Naive thymus-derived CD8-positive, alpha-beta T cell (primary cell): ENCODE measurements around the gene ASMT. TPM values are rescaled to one million over a fixed set of nuclear protein-coding genes. Genes with fewer than 3 reads are reported as not detected.

ENCODE experiments used
- ATAC-seq, 2 donors: fragments of 150-1000 bp; cut with Tn5 transposase in 1 of 2; sonication (Bioruptor Pico), chemical (Tn5 transposase) in 1 of 2; 1 replicate in 1 of 2; 2 replicates in 1 of 2; pipeline ENCODE4 v1.10.0; 2021; ENCODE audit warnings: mild to moderate bottlenecking in 2 of 2, moderate library complexity in 2 of 2
- POLR2A ChIA-PET: fragments of 350-600 bp; sonication (Branson Sonifier 250); formaldehyde crosslinking; loops from one replicate; lab custom pipeline; 2021; ENCODE audit warnings: antibody characterized with exemption; lab: Charles Lee
- DNase-seq, 10 donors: peaks; one replicate each; pipeline versions ENCODE4 v3.0.0 to v3.0.0-alpha.2; 2020 to 2022
- H3K27ac Mint-ChIP-seq, 10 donors: one replicate each; pipeline ENCODE4 v1.8.0; 2020 to 2022; ENCODE audit warnings: mild to moderate bottlenecking in 10 of 10, mixed read lengths in 10 of 10, moderate library complexity in 4 of 10, inconsistent platforms in 1 of 10
- H3K27me3 Mint-ChIP-seq, 5 donors: one replicate each; pipeline ENCODE4 v1.8.0; 2021 to 2022; ENCODE audit warnings: mixed read lengths in 5 of 5
- H3K36me3 Mint-ChIP-seq, 3 donors: one replicate each; pipeline ENCODE4 v1.8.0; 2020 to 2022; ENCODE audit warnings: mixed read lengths in 3 of 3, mild to moderate bottlenecking in 2 of 3, inconsistent platforms in 1 of 3
- H3K4me1 Mint-ChIP-seq, 4 donors: one replicate each; pipeline ENCODE4 v1.8.0; 2021 to 2022; ENCODE audit warnings: mixed read lengths in 4 of 4
- H3K4me3 Mint-ChIP-seq, 10 donors: one replicate each; pipeline ENCODE4 v1.8.0; 2020 to 2022; ENCODE audit warnings: mild to moderate bottlenecking in 10 of 10, mixed read lengths in 10 of 10, moderate library complexity in 6 of 10, inconsistent platforms in 1 of 10
- H3K9me3 Mint-ChIP-seq, 9 donors: one replicate each; pipeline ENCODE4 v1.8.0; 2020 to 2022; ENCODE audit warnings: mixed read lengths in 9 of 9, mild to moderate bottlenecking in 3 of 9, inconsistent platforms in 1 of 9, moderate library complexity in 1 of 9
- polyA plus RNA-seq, 3 donors: library from polyadenylated mRNA; unstranded; fragments of 300-500 nt; fragmentation: Illumina TruSeq; gene quantifications; one replicate each; pipeline ENCODE4 v1.2.3, GENCODE V29; 2021
- total RNA-seq, 8 experiments: library from RNA in 2 of 8; stranded (reverse) in 2 of 8; gene quantifications; one replicate each; pipeline ENCODE4 v1.2.3 and lab custom pipeline; 2021 to 2026

ASMT gene
- total and polyA plus RNA-seq, 5 experiments from 2014 or later = not detected

- Mint-ChIP-seq H3K27ac (peak overlapping the region in 3 of 10 donors; percentile 18 to 90 (median 59)), H3K4me1 (peaks cover 14 to 29% (median 18%) of the 10 kb centered on the region in 4 donors), H3K36me3 (peaks cover 4 to 91% (median 31%) of the 10 kb centered on the region in 3 donors), H3K9me3 (no peaks in the 10 kb centered on the region), H3K4me3 (no peak overlapping the region), H3K27me3 (no peaks in the 10 kb centered on the region)
- POLR2A ChIA-PET = no interaction called here
- no peak for ATAC-seq
- DNase-seq = peak in 1 of 10 donors; percentile 17
Observed at GRCh38 chrX:1599791-1600405, 15.0 kb upstream of the ASMT start.

- POLR2A ChIA-PET = no interaction called here
Observed at GRCh38 chrX:1600406-1601050, 14.3 kb upstream of the ASMT start.

GRCh38 chrX:1601051-1601767, 13.7 kb upstream of the ASMT start:
- POLR2A ChIA-PET = no interaction called here
- Mint-ChIP-seq H3K27ac (peak overlapping the region in 2 of 10 donors; percentile 27 to 35), H3K36me3 (peaks cover 4 to 83% (median 26%) of the 10 kb centered on the region in 3 donors), H3K4me3 (no peak overlapping the region), H3K4me1 (peaks cover 4 to 21% (median 13%) of the 10 kb centered on the region in 4 donors), H3K9me3 (no peaks in the 10 kb centered on the region), H3K27me3 (no peaks in the 10 kb centered on the region)
- ATAC-seq = no peak
- DNase-seq = peak in 1 of 10 donors; percentile 17

More at GRCh38 chrX:1600406-1601050, 14.3 kb upstream of the ASMT start:
- no peak overlapping the region for H3K4me3 Mint-ChIP-seq
- no peak for ATAC-seq
- peaks cover 4 to 89% (median 28%) of the 10 kb centered on the region in 3 donors for H3K36me3 Mint-ChIP-seq
- no peaks in the 10 kb centered on the region for H3K9me3 Mint-ChIP-seq
- H3K27ac Mint-ChIP-seq = no peak overlapping the region
- no peaks in the 10 kb centered on the region for H3K27me3 Mint-ChIP-seq
- peaks cover 8 to 23% (median 14%) of the 10 kb centered on the region in 4 donors for H3K4me1 Mint-ChIP-seq
- DNase-seq = no peak

- H3K4me3 Mint-ChIP-seq = no peak overlapping the region
- POLR2A ChIA-PET = no interaction called here
Observed at GRCh38 chrX:1601768-1602085, 13.1 kb upstream of the ASMT start.

GRCh38 chrX:1602299-1602698, 12.6 kb upstream of the ASMT start:
- DNase-seq = peak in 1 of 10 donors; percentile 5
- ATAC-seq = no peak
- peaks cover 4 to 74% (median 23%) of the 10 kb centered on the region in 3 donors for H3K36me3 Mint-ChIP-seq

More at GRCh38 chrX:1601768-1602085, 13.1 kb upstream of the ASMT start:
- Mint-ChIP-seq H3K4me1 (peaks cover 4 to 21% (median 13%) of the 10 kb centered on the region in 4 donors), H3K27me3 (no peaks in the 10 kb centered on the region), H3K36me3 (peaks cover 4 to 80% (median 26%) of the 10 kb centered on the region in 3 donors), H3K9me3 (no peaks in the 10 kb centered on the region), H3K27ac (peak overlapping the region in 3 of 10 donors; percentile 27 to 36 (median 35))
- ATAC-seq (no peak), DNase-seq (peak in 1 of 10 donors; percentile 17)

GRCh38 chrX:1606496-1606895, 8.4 kb upstream of the ASMT start:
- H3K4me3 Mint-ChIP-seq = no peak overlapping the region
- H3K9me3 Mint-ChIP-seq = no peaks in the 10 kb centered on the region
- peaks cover 0 to 16% (median 8%) of the 10 kb centered on the region in 4 donors for H3K4me1 Mint-ChIP-seq
- POLR2A ChIA-PET = no interaction called here
- peaks cover 4 to 39% (median 18%) of the 10 kb centered on the region in 3 donors for H3K36me3 Mint-ChIP-seq
- H3K27me3 Mint-ChIP-seq = no peaks in the 10 kb centered on the region
- ATAC-seq (no peak), DNase-seq (no peak)
- H3K27ac Mint-ChIP-seq = no peak overlapping the region

More at GRCh38 chrX:1602299-1602698, 12.6 kb upstream of the ASMT start:
- peaks cover 0 to 17% (median 11%) of the 10 kb centered on the region in 4 donors for H3K4me1 Mint-ChIP-seq
- no peaks in the 10 kb centered on the region for H3K27me3 Mint-ChIP-seq
- no peaks in the 10 kb centered on the region for H3K9me3 Mint-ChIP-seq
- no peak overlapping the region for H3K27ac Mint-ChIP-seq
- H3K4me3 Mint-ChIP-seq = no peak overlapping the region
- POLR2A ChIA-PET = no interaction called here

- Mint-ChIP-seq H3K27me3 (no peaks in the 10 kb centered on the region), H3K9me3 (no peaks in the 10 kb centered on the region), H3K36me3 (peaks cover 0 to 13% (median 4%) of the 10 kb centered on the region in 3 donors), H3K27ac (peak overlapping the region in 1 of 10 donors; percentile 60), H3K4me1 (peaks cover 0 to 11% (median 3%) of the 10 kb centered on the region in 4 donors), H3K4me3 (no peak overlapping the region)
- DNase-seq (no peak), ATAC-seq (no peak)
- POLR2A ChIA-PET = no interaction called here
Observed at GRCh38 chrX:1609311-1609710, 5.5 kb upstream of the ASMT start.

- H3K4me3 Mint-ChIP-seq = no peak overlapping the region
- no peaks in the 10 kb centered on the region for H3K9me3 Mint-ChIP-seq
- POLR2A ChIA-PET = no interaction called here
- H3K36me3 Mint-ChIP-seq = peaks cover 0 to 9% (median 2%) of the 10 kb centered on the region in 3 donors
- peak overlapping the region in 1 of 10 donors; percentile 60 for H3K27ac Mint-ChIP-seq
- DNase-seq (no peak), ATAC-seq (no peak)
- no peaks in the 10 kb centered on the region for H3K27me3 Mint-ChIP-seq
- peaks cover 0 to 11% (median 1%) of the 10 kb centered on the region in 4 donors for H3K4me1 Mint-ChIP-seq
Observed at GRCh38 chrX:1609762-1610161, 5.1 kb upstream of the ASMT start.

- DNase-seq (no peak), ATAC-seq (no peak)
- H3K27ac Mint-ChIP-seq = no peak overlapping the region
- no peak overlapping the region for H3K4me3 Mint-ChIP-seq
- H3K27me3 Mint-ChIP-seq = no peaks in the 10 kb centered on the region
- POLR2A ChIA-PET = no interaction called here
- H3K4me1 Mint-ChIP-seq = peaks cover 0 to 8% (median 0%) of the 10 kb centered on the region in 4 donors
- H3K36me3 Mint-ChIP-seq = peaks cover 0 to 7% (median 0%) of the 10 kb centered on the region in 3 donors
- no peaks in the 10 kb centered on the region for H3K9me3 Mint-ChIP-seq
Observed at GRCh38 chrX:1610166-1610565, 4.7 kb upstream of the ASMT start.

- no peaks in the 10 kb centered on the region for H3K9me3 Mint-ChIP-seq
- peaks cover 0 to 6% (median 0%) of the 10 kb centered on the region in 4 donors for H3K4me1 Mint-ChIP-seq
- no peak overlapping the region for H3K4me3 Mint-ChIP-seq
- POLR2A ChIA-PET = no interaction called here
- no peak for DNase-seq
- no peaks in the 10 kb centered on the region for H3K27me3 Mint-ChIP-seq
- peaks cover 0 to 3% (median 0%) of the 10 kb centered on the region in 3 donors for H3K36me3 Mint-ChIP-seq
- H3K27ac Mint-ChIP-seq = no peak overlapping the region
- no peak for ATAC-seq
Observed at GRCh38 chrX:1610736-1611135, 4.1 kb upstream of the ASMT start.

- peaks cover 0 to 3% (median 0%) of the 10 kb centered on the region in 3 donors for H3K36me3 Mint-ChIP-seq
- POLR2A ChIA-PET = no interaction called here
- H3K9me3 Mint-ChIP-seq = no peaks in the 10 kb centered on the region
- no peak for ATAC-seq
- H3K27me3 Mint-ChIP-seq = no peaks in the 10 kb centered on the region
- H3K4me1 Mint-ChIP-seq = peaks cover 0 to 6% (median under 1%) of the 10 kb centered on the region in 4 donors
- no peak for DNase-seq
- no peak overlapping the region for H3K4me3 Mint-ChIP-seq
- H3K27ac Mint-ChIP-seq = peak overlapping the region in 3 of 10 donors; percentile 29 to 63 (median 41)
Observed at GRCh38 chrX:1612641-1613286, 2.1 kb upstream of the ASMT start.

- POLR2A ChIA-PET = no interaction called here
- H3K36me3 Mint-ChIP-seq = no peaks in the 10 kb centered on the region
- no peak overlapping the region for H3K4me3 Mint-ChIP-seq
- no peaks in the 10 kb centered on the region for H3K9me3 Mint-ChIP-seq
- ATAC-seq = no peak
- peaks cover 0 to 21% (median 8%) of the 10 kb centered on the region in 4 donors for H3K4me1 Mint-ChIP-seq
- DNase-seq = no peak
- H3K27ac Mint-ChIP-seq = peak overlapping the region in 1 of 10 donors; percentile 87
- H3K27me3 Mint-ChIP-seq = no peaks in the 10 kb centered on the region
Observed at GRCh38 chrX:1618689-1619088, 3.8 kb downstream of the ASMT start.
